HuH-7 (cell line): Measurements from ENCODE around the gene ULK3.

Experiments
- DNase-seq: peaks from one replicate; pipeline ENCODE4 v3.0.0; 2011; ENCODE audit warnings: low spot score

ULK3 gene

GRCh38 chr15:74867466-74868038 is 24.6 kb upstream of the ULK3 start:
- DNase-seq = no peak

- no peak for DNase-seq
Observed at GRCh38 chr15:74866090-74866489, 23.1 kb upstream of the ULK3 start.

- DNase-seq = no peak
Observed at GRCh38 chr15:74865316-74865715, 22.4 kb upstream of the ULK3 start.

GRCh38 chr15:74864296-74864695 is 21.3 kb upstream of the ULK3 start:
- no peak for DNase-seq

GRCh38 chr15:74863239-74864056 is 20.5 kb upstream of the ULK3 start:
- DNase-seq = no peak

- no peak for DNase-seq
Observed at GRCh38 chr15:74858369-74858740, 15.4 kb upstream of the ULK3 start.

GRCh38 chr15:74857671-74858368 is 14.9 kb upstream of the ULK3 start:
- no peak for DNase-seq

GRCh38 chr15:74857082-74857655 is 14.2 kb upstream of the ULK3 start:
- DNase-seq = no peak

GRCh38 chr15:74856537-74856936 is 13.6 kb upstream of the ULK3 start:
- DNase-seq = no peak

GRCh38 chr15:74855857-74856256 is 12.9 kb upstream of the ULK3 start:
- DNase-seq = no peak

GRCh38 chr15:74854453-74855022 is 11.6 kb upstream of the ULK3 start:
- DNase-seq = no peak

GRCh38 chr15:74851960-74852359 is 9.0 kb upstream of the ULK3 start:
- no peak for DNase-seq

- no peak for DNase-seq
Observed at GRCh38 chr15:74850393-74850792, 7.4 kb upstream of the ULK3 start.

- DNase-seq = no peak
Observed at GRCh38 chr15:74847432-74847831, 4.5 kb upstream of the ULK3 start.

- no peak for DNase-seq
Observed at GRCh38 chr15:74845581-74845980, 2.6 kb upstream of the ULK3 start.

GRCh38 chr15:74845208-74845568 is 2.2 kb upstream of the ULK3 start:
- no peak for DNase-seq

- DNase-seq = no peak
Observed at GRCh38 chr15:74844319-74845207, 1.6 kb upstream of the ULK3 start.

- DNase-seq = no peak
Observed at GRCh38 chr15:74843891-74844299, 939 bp upstream of the ULK3 start.

GRCh38 chr15:74843445-74843828 is 481 bp upstream of the ULK3 start:
- DNase-seq = no peak

- DNase-seq = no peak
Observed at GRCh38 chr15:74841891-74842373, 1.0 kb downstream of the ULK3 start.
